Measurements from ENCODE around the gene CEMIP2.

CEMIP2 gene

DNA sequence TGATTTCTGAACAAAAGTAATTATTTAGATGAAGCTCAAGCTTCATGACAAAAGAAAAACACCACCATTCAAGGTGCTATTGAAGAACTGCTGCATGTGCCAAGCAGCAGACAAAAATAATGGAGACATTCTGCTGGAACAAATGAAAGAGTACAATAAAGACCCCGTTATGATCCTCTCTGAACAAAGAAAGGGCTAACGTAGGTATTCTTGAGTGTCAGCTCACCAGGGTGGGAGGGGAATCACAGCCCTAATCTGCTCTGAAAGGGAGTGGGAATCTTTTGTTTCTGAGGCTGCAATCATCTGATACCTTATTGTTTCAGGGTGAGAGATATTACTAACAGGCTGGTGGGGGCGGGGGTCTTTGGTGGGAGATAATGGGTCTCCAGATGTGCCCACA, 15.4 kb downstream of the CEMIP2 start:
- no peak for DNase-seq (ENCODE audit: low read depth)
- no peak overlapping the region for H3K4me3 ChIP-seq (ENCODE audit: low read length)
- TF ChIP-seq, protein P1, sequence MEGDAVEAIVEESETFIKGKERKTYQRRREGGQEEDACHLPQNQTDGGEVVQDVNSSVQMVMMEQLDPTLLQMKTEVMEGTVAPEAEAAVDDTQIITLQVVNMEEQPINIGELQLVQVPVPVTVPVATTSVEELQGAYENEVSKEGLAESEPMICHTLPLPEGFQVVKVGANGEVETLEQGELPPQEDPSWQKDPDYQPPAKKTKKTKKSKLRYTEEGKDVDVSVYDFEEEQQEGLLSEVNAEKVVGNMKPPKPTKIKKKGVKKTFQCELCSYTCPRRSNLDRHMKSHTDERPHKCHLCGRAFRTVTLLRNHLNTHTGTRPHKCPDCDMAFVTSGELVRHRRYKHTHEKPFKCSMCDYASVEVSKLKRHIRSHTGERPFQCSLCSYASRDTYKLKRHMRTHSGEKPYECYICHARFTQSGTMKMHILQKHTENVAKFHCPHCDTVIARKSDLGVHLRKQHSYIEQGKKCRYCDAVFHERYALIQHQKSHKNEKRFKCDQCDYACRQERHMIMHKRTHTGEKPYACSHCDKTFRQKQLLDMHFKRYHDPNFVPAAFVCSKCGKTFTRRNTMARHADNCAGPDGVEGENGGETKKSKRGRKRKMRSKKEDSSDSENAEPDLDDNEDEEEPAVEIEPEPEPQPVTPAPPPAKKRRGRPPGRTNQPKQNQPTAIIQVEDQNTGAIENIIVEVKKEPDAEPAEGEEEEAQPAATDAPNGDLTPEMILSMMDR (IDR thresholded peaks at IDR 0.05; ENCODE audit: insufficient read depth, low read depth, low read length, missing control alignments), result no peak

DNA sequence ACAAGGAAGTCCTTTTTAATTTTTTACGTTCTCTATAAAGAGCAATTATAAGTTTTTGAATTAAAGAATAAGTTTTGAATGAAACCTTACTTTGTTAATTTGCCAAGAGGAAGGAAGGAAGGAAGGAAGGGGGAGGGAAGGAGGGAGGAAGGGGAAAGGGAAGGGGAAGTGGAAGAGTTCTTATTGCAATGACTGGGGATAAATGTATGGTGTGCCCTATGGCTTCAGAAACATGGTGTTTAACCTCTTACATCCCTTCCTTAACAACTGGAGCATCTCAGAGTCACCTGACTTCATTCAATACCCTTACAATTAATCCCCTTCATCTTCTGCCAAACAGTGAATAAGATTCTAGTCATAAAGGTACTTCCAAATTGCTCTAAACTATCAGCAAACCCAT, 16.0 kb downstream of the CEMIP2 start:
- DNase-seq (ENCODE audit: low read depth), result no peak
- no peak overlapping the region for H3K4me3 ChIP-seq (ENCODE audit: low read length)
- TF ChIP-seq, protein P1 (IDR thresholded peaks at IDR 0.05; ENCODE audit: insufficient read depth, low read depth, low read length, missing control alignments), result no peak

DNA sequence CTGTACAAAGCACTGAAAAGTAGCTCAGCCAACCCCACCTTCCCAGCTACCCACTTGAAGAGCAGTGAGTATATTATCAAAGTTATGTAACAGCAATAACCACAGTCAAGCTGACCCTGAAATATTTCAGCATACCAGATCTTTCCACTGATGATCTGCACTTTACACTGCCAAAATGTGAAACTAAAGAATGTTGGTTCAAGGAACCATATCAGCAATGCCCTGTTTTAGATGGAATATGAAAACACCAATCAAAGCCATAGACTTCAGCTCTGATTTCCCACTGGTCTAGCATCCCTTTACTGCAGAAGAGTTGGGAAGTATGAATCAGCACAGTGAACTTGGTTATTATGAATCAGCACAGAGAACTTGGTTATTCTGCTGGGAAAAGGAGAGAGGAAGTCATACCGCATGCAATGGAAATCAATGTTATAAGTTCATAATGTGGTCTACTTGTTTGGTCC, 20.0 kb downstream of the CEMIP2 start:
- no peak overlapping the region for H3K4me3 ChIP-seq (ENCODE audit: low read length)
- no peak for DNase-seq (ENCODE audit: low read depth)
- TF ChIP-seq, protein P1 (IDR thresholded peaks at IDR 0.05; ENCODE audit: insufficient read depth, low read depth, low read length, missing control alignments), result no peak

DNA sequence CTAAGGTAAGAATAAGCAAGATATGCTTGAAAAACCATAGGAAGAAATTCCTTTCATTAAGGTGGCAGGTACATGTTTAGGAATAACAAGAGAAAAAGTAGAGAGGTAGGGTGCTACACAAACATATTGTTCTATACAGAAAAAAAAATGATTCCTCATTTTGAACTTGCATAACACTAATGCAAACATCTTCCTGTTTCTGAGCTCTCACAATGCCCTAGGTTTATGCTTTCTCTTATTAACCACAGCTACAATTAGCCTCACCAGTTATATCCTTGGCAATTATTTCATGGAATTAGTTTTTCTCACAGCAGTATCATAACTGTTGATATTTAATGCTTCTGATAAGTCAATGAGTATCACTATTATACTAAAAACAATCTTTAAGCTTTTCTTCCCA, 20.7 kb downstream of the CEMIP2 start:
- DNase-seq (ENCODE audit: low read depth), result no peak
- TF ChIP-seq, protein P1 (IDR thresholded peaks at IDR 0.05; ENCODE audit: insufficient read depth, low read depth, low read length, missing control alignments), result no peak
- H3K4me3 ChIP-seq (ENCODE audit: low read length), result no peak overlapping the region

DNA sequence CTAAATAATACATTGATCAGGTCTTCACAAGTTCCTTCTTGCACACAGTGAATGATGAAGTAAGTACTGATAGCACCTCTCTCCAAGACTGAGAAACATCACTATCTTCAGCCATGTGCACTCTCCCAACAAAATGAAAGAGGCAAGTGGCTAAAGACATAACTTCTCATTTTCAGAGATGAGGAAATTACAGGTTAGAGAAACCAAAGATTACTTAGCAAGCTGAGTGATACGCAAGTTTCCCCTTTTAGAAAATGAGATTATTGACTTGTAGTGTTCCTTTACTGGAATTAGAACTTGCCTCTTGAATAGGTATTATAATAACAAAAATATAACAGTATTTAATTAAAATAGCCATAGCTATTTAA, 21.6 kb downstream of the CEMIP2 start:
- H3K4me3 ChIP-seq (ENCODE audit: low read length), result no peak overlapping the region
- DNase-seq (ENCODE audit: low read depth), result no peak
- TF ChIP-seq, protein P1 (IDR thresholded peaks at IDR 0.05; ENCODE audit: insufficient read depth, low read depth, low read length, missing control alignments), result no peak

DNA sequence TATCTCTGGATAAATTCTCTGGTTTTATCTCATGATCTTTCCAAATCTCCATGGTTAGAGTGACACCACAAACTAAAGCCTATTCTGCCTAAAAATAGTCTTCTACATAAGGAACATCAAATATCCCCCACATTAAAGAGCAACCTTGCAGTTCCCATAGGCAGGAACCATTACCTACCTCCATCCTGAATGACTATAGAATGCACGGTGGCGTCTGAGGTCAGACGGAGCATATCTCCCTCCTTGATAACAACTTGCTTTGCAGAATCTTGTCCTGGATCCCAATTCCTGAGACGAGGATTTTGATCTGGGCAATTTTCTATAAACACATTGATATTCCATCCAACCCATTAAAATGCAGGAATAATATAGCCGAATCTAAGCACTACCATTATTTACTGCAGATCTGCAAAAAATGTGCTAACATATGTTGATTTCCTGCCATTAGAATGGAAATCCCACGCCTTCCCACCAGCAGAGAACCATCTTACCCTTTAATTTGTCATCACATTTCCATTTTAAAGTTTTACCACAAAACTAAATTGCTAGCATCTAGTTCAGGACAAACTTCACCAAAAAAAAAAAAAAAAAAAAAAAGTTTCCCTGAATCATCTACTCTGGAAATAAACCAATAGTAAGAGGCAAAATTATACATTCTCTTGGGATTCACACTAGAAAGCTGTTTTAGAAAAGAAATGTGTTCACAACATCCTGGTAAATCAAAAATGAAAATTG, 22.1 kb downstream of the CEMIP2 start:
- TF ChIP-seq, protein P1 (IDR thresholded peaks at IDR 0.05; ENCODE audit: insufficient read depth, low read depth, low read length, missing control alignments), result no peak
- no peak for DNase-seq (ENCODE audit: low read depth)
- H3K4me3 ChIP-seq (ENCODE audit: low read length), result no peak overlapping the region
